SK-N-SH treated with all-trans-retinoic acid at 6 μM for 48 hours (cell line): ENCODE data around the gene PLEKHG3.
"Not testable (repeated sequence)": the region's sequence is repeated elsewhere in the genome, so short reads cannot be mapped to it uniquely, and the experiment has no call there.

Source experiments
- ATAC-seq: fragments of 200-7000 bp; cut with Tn5 transposase; 3 replicates; pipeline ENCODE4 v1.9.1; 2020; ENCODE audit warnings: mild to moderate bottlenecking, moderate library complexity
- ARNTL ChIP-seq: fragments of 450-650 bp; formaldehyde crosslinking; IDR thresholded peaks from 2 replicates; pipeline ENCODE4 v1.5.0; 2020; ENCODE audit warnings: low read depth, mild to moderate bottlenecking, moderate library complexity, borderline replicate concordance
- CREB5 ChIP-seq: fragments of 250-450 bp; sonication (Bioruptor Pico); IDR thresholded peaks from 2 replicates; pipeline ENCODE4 v1.5.1; 2020; ENCODE audit warnings: low read depth, mild to moderate bottlenecking, moderate library complexity
- CSDC2 ChIP-seq: fragments of 250-450 bp; sonication (Bioruptor Pico); IDR thresholded peaks from 2 replicates; pipeline ENCODE4 v1.5.0; 2020; ENCODE audit warnings: mild to moderate bottlenecking, moderate library complexity
- CSRNP3 ChIP-seq: fragments of 250-450 bp; sonication (Bioruptor Pico); IDR thresholded peaks from 2 replicates; pipeline ENCODE4 v1.5.1; 2021; ENCODE audit warnings: mild to moderate bottlenecking, moderate library complexity
- ESRRG ChIP-seq: fragments of 250-450 bp; sonication (Bioruptor Pico); IDR thresholded peaks from 2 replicates; pipeline ENCODE4 v1.6.1; 2021; ENCODE audit warnings: mild to moderate bottlenecking
- GLIS3 ChIP-seq: fragments of 250-450 bp; sonication (Bioruptor Pico); IDR thresholded peaks from 2 replicates; pipeline ENCODE4 v1.5.0; 2020; ENCODE audit warnings: mild to moderate bottlenecking, moderate library complexity
- OSR1 ChIP-seq: fragments of 250-450 bp; sonication (Bioruptor Pico); IDR thresholded peaks from 2 replicates; pipeline ENCODE4 v1.8.0; 2022; ENCODE audit warnings: moderate library complexity, mild to moderate bottlenecking, inconsistent platforms
- POU6F1 ChIP-seq: fragments of 250-450 bp; sonication (Bioruptor Pico); IDR thresholded peaks from 2 replicates; pipeline ENCODE4 v1.8.0; 2021; ENCODE audit warnings: low read depth, mild to moderate bottlenecking, moderate library complexity, borderline replicate concordance
- PPARA ChIP-seq: fragments of 250-450 bp; sonication (Bioruptor Pico); IDR thresholded peaks from 2 replicates; pipeline ENCODE4 v1.5.0; 2020; ENCODE audit warnings: mild to moderate bottlenecking, borderline replicate concordance
- RARB ChIP-seq: fragments of 250-450 bp; sonication (Bioruptor Pico); IDR thresholded peaks from 2 replicates; pipeline ENCODE4 v1.8.0; 2021; ENCODE audit warnings: mild to moderate bottlenecking, moderate library complexity
- TCF4 ChIP-seq: fragments of 250-450 bp; sonication (Bioruptor Pico); IDR thresholded peaks from 2 replicates; pipeline ENCODE4 v1.8.0; 2021; ENCODE audit warnings: mild to moderate bottlenecking, moderate library complexity, borderline replicate concordance
- TOX ChIP-seq: fragments of 250-450 bp; sonication (Bioruptor Pico); IDR thresholded peaks from 2 replicates; pipeline ENCODE4 v1.8.0; 2021; ENCODE audit warnings: mild to moderate bottlenecking, moderate library complexity, borderline replicate concordance
- TSHZ2 ChIP-seq: fragments of 250-450 bp; sonication (Bioruptor Pico); IDR thresholded peaks from 2 replicates; pipeline ENCODE4 v1.5.0; 2020; ENCODE audit warnings: mild to moderate bottlenecking, moderate library complexity
- ZFP3 ChIP-seq: fragments of 250-450 bp; sonication (Bioruptor Pico); IDR thresholded peaks from 2 replicates; pipeline ENCODE4 v1.5.0; 2020; ENCODE audit warnings: mild to moderate bottlenecking, moderate library complexity
- ZFP30 ChIP-seq: fragments of 450-650 bp; formaldehyde crosslinking; IDR thresholded peaks from 2 replicates; pipeline ENCODE4 v1.5.0; 2022; ENCODE audit warnings: mild to moderate bottlenecking, moderate library complexity
- ZNF565 ChIP-seq: fragments of 450-650 bp; formaldehyde crosslinking; conservative IDR thresholded peaks from 2 replicates; pipeline ENCODE4 v1.5.0; 2020; ENCODE audit warnings: low read depth, mild to moderate bottlenecking, moderate library complexity
- ZNF70 ChIP-seq: fragments of 450-650 bp; formaldehyde crosslinking; IDR thresholded peaks from 2 replicates; pipeline ENCODE4 v1.5.0; 2020; ENCODE audit warnings: mild to moderate bottlenecking, moderate library complexity
- ZNF8 ChIP-seq: fragments of 450-650 bp; formaldehyde crosslinking; IDR thresholded peaks from 2 replicates; pipeline ENCODE4 v1.5.0; 2020; ENCODE audit warnings: mild to moderate bottlenecking, moderate library complexity

The PLEKHG3 gene

GRCh38 chr14:64688811-64689281 is 15.4 kb upstream of the PLEKHG3 start (continued):
- TF ChIP-seq POU6F1 (no peak), CSRNP3 (CRISPR knock-in tag) (no peak), ARNTL (CRISPR knock-in tag) (no peak), ZNF70 (CRISPR knock-in tag) (no peak), RARB (CRISPR knock-in tag) (no peak)

- TF ChIP-seq ZFP30, result no peak
- no peak for TF ChIP-seq CSDC2 (CRISPR knock-in tag)
- no peak for TF ChIP-seq ZNF565 (CRISPR knock-in tag)
- TF ChIP-seq RARB (CRISPR knock-in tag), result no peak
- no peak for TF ChIP-seq ZNF70 (CRISPR knock-in tag)
- TF ChIP-seq ESRRG, result no peak
- no peak for TF ChIP-seq CSRNP3 (CRISPR knock-in tag)
- TF ChIP-seq TCF4 (CRISPR knock-in tag), result no peak
- no peak for TF ChIP-seq CREB5
- TF ChIP-seq OSR1, result no peak
- TF ChIP-seq PPARA (CRISPR knock-in tag), result no peak
- no peak for TF ChIP-seq TSHZ2
- TF ChIP-seq TOX, result no peak
- TF ChIP-seq GLIS3 (CRISPR knock-in tag), result no peak
- no peak for ATAC-seq
These were observed 14.9 kb upstream of the PLEKHG3 start for GRCh38 chr14:64689289-64689688.

GRCh38 chr14:64690607-64691006 is 13.6 kb upstream of the PLEKHG3 start:
- not testable (repeated sequence) for ATAC-seq

- TF ChIP-seq TOX (no peak), ZFP30 (no peak), ARNTL (CRISPR knock-in tag) (no peak), CSRNP3 (CRISPR knock-in tag) (no peak), PPARA (CRISPR knock-in tag) (no peak), ZNF565 (CRISPR knock-in tag) (no peak), ZNF8 (CRISPR knock-in tag) (no peak), ZFP3 (CRISPR knock-in tag) (no peak), CREB5 (no peak)
- no peak for ATAC-seq
These were observed 12.8 kb upstream of the PLEKHG3 start for GRCh38 chr14:64691376-64691775.
